ENCODE results near the gene SCLY.
"Not testable (repeated sequence)": the region's sequence is repeated elsewhere in the genome, so short reads cannot be mapped to it uniquely, and the experiment has no call there.

The SCLY gene

GRCh38 chr2:238114851-238115660 lies 54.3 kb downstream of the SCLY start:
- DNase-seq = no peak

GRCh38 chr2:238115709-238116108 lies 54.9 kb downstream of the SCLY start:
- DNase-seq = not testable (repeated sequence)

- DNase-seq = no peak
Observed at GRCh38 chr2:238116298-238117198, 55.7 kb downstream of the SCLY start.

DNA sequence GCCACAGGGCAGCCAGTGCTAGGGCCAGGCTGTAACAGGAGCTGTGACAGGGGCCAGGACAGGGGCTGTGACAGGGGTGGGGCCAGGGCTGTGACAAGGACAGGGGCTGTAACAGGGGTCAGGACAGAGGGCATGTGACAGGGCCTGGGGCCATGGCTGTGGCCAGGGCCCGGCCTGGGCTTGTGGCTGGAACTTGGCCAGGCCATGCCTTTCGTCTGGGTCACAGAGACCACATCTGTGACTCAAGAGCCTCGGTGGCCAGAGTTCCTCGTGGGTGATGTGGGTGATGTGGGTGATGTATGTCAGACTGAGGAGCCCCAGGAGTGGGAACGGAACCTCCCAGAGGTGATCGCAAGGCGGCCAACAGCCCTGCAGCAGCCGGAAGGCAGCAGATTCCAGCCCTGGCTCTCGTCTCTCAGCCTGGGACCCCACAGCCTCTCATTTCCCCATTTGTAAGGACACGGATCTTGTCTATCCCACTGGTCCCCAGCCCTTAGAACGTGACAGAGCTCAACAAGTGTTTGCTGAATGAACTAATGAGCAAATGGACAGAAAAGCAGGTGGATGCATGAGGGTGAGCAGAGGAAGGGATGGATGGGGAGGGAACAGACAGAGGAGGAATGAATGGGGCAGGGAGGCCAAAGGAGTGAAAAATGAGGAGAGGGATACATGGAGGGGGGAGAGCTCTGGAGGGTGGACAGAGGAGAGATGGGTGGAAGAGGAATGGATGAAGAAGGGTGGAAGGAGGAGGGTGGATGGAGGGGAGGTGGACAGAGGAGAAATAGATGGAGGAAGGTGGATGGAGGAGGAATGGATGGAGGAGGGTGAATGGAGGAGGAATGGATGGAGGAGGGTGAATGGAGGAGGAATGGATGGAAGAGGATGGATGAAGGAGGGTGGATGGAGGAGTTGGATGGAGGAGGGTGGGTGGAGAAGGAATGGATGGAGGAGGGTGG lies 56.7 kb downstream of the SCLY start:
- DNase-seq = no peak

DNA sequence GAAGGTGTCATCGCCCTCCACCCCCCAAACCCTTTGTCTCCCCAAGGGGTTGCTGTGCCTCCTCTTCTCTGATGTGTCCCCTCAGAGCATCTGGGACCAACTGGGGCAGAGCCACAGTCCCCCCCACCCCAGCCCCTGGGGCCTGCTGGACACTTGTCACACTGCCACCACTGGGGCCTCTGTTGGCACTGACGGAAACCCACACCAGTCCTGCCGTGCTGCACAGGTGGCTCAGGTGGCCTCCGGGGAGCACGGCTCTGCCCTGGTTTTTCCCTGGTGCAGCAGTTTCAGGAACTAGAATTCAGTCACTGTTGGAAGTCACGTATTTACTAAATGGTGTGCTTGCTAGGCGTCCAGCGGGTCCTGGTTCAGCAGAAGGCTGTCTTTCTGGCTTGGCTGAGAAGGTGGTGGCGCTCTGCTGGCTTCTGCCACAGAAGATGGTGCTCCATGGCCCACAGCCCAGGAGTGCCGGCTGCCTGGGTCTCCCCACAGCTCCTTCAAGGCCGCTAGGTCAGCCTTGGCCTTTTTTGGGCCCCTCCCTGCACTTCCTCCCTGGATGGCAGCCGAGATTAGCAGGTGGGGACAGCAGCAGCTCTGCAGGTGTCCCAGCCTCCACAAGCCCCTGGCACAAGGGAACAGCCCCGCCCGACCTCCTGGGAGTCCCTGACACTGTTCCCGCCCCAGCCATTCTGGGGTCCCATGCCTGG lies 59.1 kb downstream of the SCLY start:
- no peak for DNase-seq

DNA sequence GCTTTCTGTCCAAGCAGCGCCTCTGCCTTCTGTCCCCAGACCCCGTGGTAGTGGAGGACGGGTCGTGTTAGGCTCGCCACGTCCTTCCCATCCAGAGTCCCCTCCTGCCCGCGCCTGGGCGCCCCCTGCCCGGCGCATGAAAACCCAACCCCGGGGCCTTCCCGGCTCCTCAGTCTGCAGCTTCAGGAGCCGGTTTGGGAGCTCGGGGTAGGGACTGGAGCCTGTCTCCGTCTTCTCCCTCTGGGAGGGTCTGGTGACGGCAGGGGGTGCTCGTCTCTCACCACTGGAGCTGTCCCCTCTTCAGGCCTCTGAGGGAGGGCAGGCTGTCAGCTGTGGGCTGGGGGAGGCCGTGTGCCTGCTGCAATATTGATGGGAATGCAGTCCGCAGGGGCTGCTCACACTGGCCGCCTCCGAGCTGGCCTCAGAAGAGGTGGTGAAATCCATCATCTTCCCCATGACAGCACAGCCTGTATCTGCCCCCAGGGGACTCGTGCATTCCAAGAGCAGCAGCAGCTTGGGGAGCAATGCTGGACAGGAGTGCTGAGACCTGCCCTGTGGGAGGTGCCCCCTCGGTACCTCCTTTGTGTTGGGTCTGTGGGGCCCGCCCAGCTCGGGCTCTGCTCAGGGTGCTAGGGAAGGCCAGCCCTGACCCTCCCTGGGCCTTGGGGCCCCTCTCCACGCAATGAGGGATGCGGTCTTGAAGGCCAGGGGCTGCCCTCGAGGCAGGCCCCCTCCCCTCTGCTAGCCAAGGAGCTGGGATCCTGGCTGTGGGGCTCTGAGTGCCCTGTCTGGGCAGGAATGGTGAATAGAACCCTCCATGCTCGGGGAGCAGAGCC lies 59.9 kb downstream of the SCLY start:
- DNase-seq = no peak

DNA sequence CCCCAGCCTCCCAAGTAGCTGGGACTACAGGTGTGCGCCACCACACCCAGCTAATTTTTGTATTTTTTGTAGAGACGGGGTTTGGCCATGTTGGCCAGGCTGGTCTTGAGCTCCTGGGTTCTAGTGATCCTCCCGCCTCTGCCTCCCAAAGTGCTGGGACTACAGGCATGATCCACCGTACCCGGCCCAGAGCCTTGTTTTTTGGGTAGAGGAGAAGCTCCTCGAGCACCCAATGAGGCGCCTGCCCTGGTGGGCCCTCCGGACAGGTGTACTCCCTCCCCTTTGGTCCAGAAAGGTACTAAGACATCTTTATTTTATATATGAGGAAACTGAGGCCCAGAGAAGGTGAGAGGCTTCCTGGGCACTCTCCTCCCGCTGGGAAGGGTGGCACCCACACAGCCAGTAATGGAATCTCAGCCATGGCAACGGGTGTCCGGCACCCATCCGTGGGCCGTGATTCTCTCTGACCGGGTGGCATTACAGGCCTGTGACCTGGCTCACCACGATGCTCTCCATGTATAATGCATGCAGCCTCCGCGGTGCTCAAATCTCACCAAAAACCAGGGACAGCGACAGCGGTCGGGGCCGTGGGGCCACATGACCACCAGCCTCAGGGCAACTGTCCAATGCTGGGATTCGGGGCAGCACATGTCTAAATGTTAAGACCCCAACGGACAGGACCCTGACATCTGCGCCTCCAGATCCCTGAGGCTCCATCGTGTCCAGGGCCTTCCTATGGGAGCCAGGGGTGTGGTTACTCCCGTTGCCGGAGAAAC lies 60.9 kb downstream of the SCLY start:
- DNase-seq = no peak

GRCh38 chr2:238122287-238123217 lies 61.8 kb downstream of the SCLY start:
- no peak for DNase-seq

DNA sequence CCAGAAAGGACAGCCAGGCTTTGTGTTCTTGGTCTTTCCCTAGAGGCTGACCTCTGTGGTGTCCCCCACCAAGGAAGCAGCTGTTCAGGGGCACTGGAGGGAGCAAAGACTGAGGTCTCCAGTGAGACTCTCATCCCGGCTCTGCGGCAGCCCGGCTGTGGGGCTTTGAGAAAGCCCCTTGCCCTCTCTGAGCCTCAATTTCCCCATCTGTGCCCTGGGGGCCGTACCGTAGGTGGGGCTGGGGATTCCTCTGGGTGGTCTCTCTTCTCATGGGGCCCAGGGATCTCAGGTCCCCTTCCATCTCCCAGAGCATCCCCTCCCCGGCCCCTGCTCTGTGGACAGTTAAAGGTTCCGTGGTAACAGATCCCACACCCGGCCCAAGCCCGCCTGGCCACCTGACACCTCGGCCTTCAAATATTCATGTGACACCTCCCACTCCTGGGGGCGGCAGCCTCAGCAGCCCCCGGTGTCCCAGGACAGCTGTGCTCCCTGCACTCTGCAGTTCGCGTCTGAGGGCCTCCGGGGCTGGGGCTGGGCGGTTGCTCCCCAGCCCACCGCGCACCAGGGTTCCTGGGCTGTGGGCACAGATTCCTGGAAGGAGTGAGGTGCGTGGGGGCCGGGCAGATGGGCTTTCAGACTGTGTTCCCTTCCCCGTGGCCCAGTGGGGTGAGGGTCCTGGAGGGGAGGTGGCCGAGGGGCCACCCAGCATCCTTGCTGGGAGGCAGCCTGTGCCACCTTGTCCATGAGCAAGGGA lies 62.6 kb downstream of the SCLY start:
- no peak for DNase-seq

DNA sequence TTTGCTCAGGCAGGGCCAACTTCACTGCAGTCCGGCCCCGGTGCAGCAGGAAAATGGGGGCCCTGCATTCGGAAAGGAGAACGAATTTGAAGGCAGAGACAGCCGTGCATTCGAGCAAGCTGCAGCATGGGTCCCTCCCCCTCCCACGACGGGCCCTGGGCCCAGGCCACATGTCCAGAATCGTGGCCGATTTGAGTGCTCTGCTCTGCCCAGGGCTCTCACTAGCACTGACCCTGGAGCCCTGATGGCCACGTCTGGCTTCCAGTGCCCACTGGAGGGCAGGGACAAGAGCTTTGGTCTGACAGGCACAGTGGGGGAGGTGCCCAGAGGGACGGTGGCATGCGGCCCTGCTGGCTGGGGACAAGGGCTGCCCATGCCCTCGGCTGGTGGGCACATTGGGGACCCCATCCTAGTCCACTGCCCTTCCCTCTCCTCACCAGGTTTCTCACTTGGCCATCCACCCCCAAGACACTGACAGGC lies 63.2 kb downstream of the SCLY start:
- no peak for DNase-seq

- no peak for DNase-seq
Observed at GRCh38 chr2:238124488-238125126, 63.8 kb downstream of the SCLY start.

DNA sequence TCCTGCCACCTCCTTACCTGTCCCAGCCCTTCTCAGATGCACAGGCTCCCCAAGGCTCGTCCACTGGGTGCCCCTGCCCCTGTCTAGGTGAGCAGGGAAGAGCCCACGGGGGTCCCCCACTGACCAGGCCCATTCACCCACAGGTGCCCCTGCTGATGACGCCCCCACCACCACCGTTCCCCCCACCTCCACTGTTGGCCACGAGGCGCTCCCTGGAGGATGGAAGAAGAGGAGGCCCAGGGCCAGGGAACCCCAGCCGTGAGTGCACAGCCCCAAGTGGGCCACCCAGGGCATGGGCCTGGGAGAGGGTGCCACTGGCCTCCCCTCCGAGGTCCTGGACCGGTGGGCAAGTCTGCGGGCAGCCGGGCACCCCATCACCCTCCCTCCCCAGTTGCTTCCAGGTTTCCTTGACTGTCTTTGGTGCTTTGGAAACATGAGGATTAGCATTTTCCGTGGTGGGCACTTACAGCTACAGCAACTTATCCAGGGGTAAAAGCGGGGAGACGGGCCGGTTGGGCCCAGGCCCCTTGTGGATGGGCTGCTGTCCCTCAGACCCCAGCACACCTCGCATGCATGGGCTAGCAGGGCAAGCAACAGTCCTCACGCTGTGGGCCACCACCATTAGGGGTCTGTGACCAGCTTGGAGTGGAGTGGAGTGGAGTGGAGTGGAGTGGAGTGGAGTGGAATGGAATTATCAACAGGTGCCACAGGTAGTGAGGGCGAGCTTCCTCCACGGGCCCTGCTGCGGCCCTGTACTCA lies 64.5 kb downstream of the SCLY start:
- no peak for DNase-seq

DNA sequence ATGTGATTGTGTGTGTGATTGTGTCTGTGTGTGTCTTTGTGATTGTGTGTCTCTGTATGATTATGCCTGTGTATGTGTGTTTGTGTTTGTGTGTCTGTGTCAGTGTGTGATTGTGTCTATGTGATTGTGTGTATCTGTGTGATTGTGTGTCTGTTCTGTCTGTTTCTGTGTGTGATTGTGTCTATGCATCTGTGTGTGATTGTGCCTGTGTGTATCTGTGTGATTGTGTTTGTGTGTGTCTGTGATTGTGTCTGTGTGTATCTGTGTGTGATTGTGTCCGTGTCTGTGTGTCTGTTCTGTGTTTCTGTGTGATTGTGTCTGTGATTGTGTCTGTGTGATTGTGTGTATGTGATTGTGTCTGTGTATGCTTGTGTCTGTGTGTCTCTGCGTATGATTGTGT lies 65.5 kb downstream of the SCLY start:
- DNase-seq = no peak

GRCh38 chr2:238126775-238127164 lies 66.0 kb downstream of the SCLY start:
- no peak for DNase-seq

GRCh38 chr2:238127165-238128060 lies 66.6 kb downstream of the SCLY start:
- DNase-seq = peak; percentile 65

GRCh38 chr2:238128061-238128440 lies 67.2 kb downstream of the SCLY start:
- DNase-seq = no peak
